Fibroblast of lung (primary cell): Measurements from ENCODE around the gene KLHL8. TPM values are rescaled to one million over a fixed set of nuclear protein-coding genes. Genes with fewer than 3 reads are reported as not detected.
A peak's percentile ranks its signal among the peaks of the same experiment; 100 is the strongest.

Experiments used
- DNase-seq, 2 donors: peaks; one replicate each; pipeline versions ENCODE4 v3.0.0 to v3.0.0-alpha.2; 2010; ENCODE audit warnings: low read depth in 2 of 2
- H2AFZ ChIP-seq: 2 replicates; pipeline ENCODE4 v1.5.1; 2012; ENCODE audit warnings: low read length, control low read depth, inconsistent platforms
- H3K27ac ChIP-seq: 2 replicates; pipeline ENCODE4 v1.5.1; 2011; ENCODE audit warnings: low read length, control low read depth; ENCODE audit not compliant: insufficient read depth
- H3K27me3 ChIP-seq: 2 replicates; pipeline ENCODE4 v1.5.1; 2011; ENCODE audit warnings: mild to moderate bottlenecking, low read length; ENCODE audit not compliant: control insufficient read depth, insufficient read depth
- H3K36me3 ChIP-seq: 2 replicates; pipeline ENCODE4 v1.5.1; 2011; ENCODE audit warnings: low read length; ENCODE audit not compliant: control insufficient read depth, insufficient read depth
- H3K4me1 ChIP-seq: 2 replicates; pipeline ENCODE4 v1.5.1; 2011; ENCODE audit warnings: low read length; ENCODE audit not compliant: control insufficient read depth, insufficient read depth; ENCODE audit errors: extremely low read depth
- H3K4me2 ChIP-seq: 2 replicates; pipeline ENCODE4 v1.5.1; 2011; ENCODE audit warnings: low read length, control low read depth; ENCODE audit not compliant: insufficient read depth; ENCODE audit errors: extremely low read depth
- H3K4me3 ChIP-seq, 4 experiments: fragments of 200-600 bp in 1 of 4; sonication (generic) in 1 of 4; replicated peaks in 1 of 4; 2 replicates each; pipeline ENCODE4 v1.5.1; 2011 to 2016; ENCODE audit warnings: low read length in 4 of 4, low read depth in 3 of 4, mild to moderate bottlenecking in 3 of 4, control low read depth in 2 of 4, inconsistent platforms in 1 of 4, mixed read lengths in 1 of 4; ENCODE audit not compliant: insufficient read depth in 1 of 4; ENCODE audit errors: control extremely low read depth in 1 of 4
- H3K79me2 ChIP-seq: 2 replicates; pipeline ENCODE4 v1.5.1; 2012; ENCODE audit warnings: mild to moderate bottlenecking, low read length, inconsistent platforms; ENCODE audit not compliant: control insufficient read depth, insufficient read depth
- H3K9ac ChIP-seq: 2 replicates; pipeline ENCODE4 v1.5.1; 2011; ENCODE audit warnings: mild to moderate bottlenecking, low read length, control low read depth; ENCODE audit not compliant: insufficient read depth
- H3K9me3 ChIP-seq: 2 replicates; pipeline ENCODE4 v1.5.1; 2012; ENCODE audit warnings: low read depth, low read length; ENCODE audit not compliant: control insufficient read depth, insufficient read depth
- H4K20me1 ChIP-seq: 2 replicates; pipeline ENCODE4 v1.5.1; 2011; ENCODE audit warnings: low read length; ENCODE audit not compliant: control insufficient read depth, insufficient read depth; ENCODE audit errors: extremely low read depth
- CTCF ChIP-seq, 2 donors: IDR thresholded peaks in 1 of 2; conservative IDR thresholded peaks in 1 of 2; 1 replicate in 1 of 2; 2 replicates in 1 of 2; pipeline ENCODE4 v1.5.1; 2011 to 2012; ENCODE audit warnings: low read length in 2 of 2, control low read depth in 1 of 2, inconsistent platforms in 1 of 2, low read depth in 1 of 2, mild to moderate bottlenecking in 1 of 2
- EZH2 ChIP-seq: IDR thresholded peaks from 2 replicates; pipeline ENCODE4 v1.5.1; 2012; ENCODE audit warnings: low read length, control low read depth, mild to moderate bottlenecking; ENCODE audit errors: missing control alignments
- polyA plus RNA-seq, 2 donors: library from polyadenylated mRNA; depleted of rRNA in 1 of 2; stranded (reverse) in 1 of 2; unstranded in 1 of 2; fragments of >200 nt; gene quantifications; 2 replicates each; pipeline ENCODE4 v1.2.1, GENCODE V29; 2011 to 2012; ENCODE audit warnings: missing spikeins in 1 of 2
- total RNA-seq: library from RNA; depleted of rRNA; stranded (reverse); fragments of >200 nt; gene quantifications from 2 replicates; pipeline ENCODE4 v1.2.1, GENCODE V29; 2014

The KLHL8 gene
- total and polyA plus RNA-seq, 2 donors (not counting 1 experiment from before 2014, with no cell fraction given): 8.8 to 15.7 TPM

GRCh38 chr4:87216469-87216868, 3.9 kb downstream of the KLHL8 start:
- no peak overlapping the region for H2AFZ ChIP-seq
- no peak overlapping the region for H3K9ac ChIP-seq
- H3K36me3 ChIP-seq: no peaks in the 10 kb centered on the region
- H3K4me1 ChIP-seq: no peaks in the 10 kb centered on the region
- no peaks in the 10 kb centered on the region for H3K9me3 ChIP-seq
- H3K79me2 ChIP-seq: peaks cover 14% of the 10 kb centered on the region
- no peak for TF ChIP-seq CTCF (conservative IDR thresholded peaks at IDR 0.05 in 1 of 2, IDR thresholded peaks at IDR 0.05 in 1 of 2; ENCODE audit: low read depth in 1 of 2, low read length in 2 of 2)
- TF ChIP-seq EZH2: no peak
- DNase-seq: no peak
- no peaks in the 10 kb centered on the region for H4K20me1 ChIP-seq
- no peak overlapping the region for H3K4me3 ChIP-seq
- H3K27ac ChIP-seq: no peak overlapping the region
- H3K27me3 ChIP-seq: no peaks in the 10 kb centered on the region
- H3K4me2 ChIP-seq: no peak overlapping the region

GRCh38 chr4:87213421-87214075, 6.9 kb downstream of the KLHL8 start:
- TF ChIP-seq EZH2 (no peak), CTCF (conservative IDR thresholded peaks at IDR 0.05 in 1 of 2, IDR thresholded peaks at IDR 0.05 in 1 of 2; ENCODE audit: low read depth in 1 of 2, low read length in 2 of 2) (no peak)
- H3K9ac ChIP-seq: no peak overlapping the region
- no peak overlapping the region for H3K4me3 ChIP-seq
- H3K36me3 ChIP-seq: no peaks in the 10 kb centered on the region
- no peak overlapping the region for H3K4me2 ChIP-seq
- no peak overlapping the region for H2AFZ ChIP-seq
- H3K9me3 ChIP-seq: no peaks in the 10 kb centered on the region
- no peaks in the 10 kb centered on the region for H4K20me1 ChIP-seq
- peaks cover 4% of the 10 kb centered on the region for H3K79me2 ChIP-seq
- H3K4me1 ChIP-seq: no peaks in the 10 kb centered on the region
- no peak overlapping the region for H3K27ac ChIP-seq
- peak in 1 of 2 donors; percentile 71 for DNase-seq
- H3K27me3 ChIP-seq: no peaks in the 10 kb centered on the region

DNA sequence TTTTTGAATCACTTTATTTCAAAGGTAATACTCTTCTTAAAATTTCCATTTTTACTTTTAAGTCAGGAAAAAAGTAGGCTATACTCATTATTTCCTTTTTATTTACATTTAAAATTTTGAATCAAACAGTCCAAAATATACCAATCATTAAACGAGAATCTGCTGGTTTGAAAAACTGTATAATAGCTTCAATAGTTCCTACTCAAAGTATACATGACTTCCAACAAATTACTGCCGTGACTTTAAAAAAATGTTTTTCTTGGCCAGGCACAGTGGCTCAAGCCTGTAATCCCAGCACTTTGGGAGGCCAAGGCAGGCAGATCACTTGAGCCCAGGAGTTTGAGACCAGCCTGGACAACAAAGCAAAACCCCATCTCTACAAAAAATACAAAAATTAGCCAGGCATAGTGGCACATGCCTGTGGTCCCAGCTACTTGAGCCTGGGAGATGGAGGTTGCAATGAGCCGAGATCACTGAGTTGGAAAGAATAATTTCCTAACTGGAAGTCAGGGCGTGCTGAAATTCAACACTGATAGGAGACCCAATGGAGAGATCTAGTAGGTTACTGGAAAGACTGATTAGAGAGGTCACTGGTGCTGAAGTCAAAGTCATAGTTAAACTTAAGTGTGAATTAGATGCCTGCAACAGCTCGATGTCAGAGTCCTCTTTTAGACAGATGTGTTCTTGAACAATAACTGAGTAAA, 9.0 kb downstream of the KLHL8 start:
- Histone ChIP-seq H3K27ac (no peak overlapping the region), H3K79me2 (peaks cover 2% of the 10 kb centered on the region), H3K4me3 (no peak overlapping the region), H2AFZ (no peak overlapping the region), H3K4me2 (no peak overlapping the region), H3K4me1 (no peaks in the 10 kb centered on the region), H3K36me3 (no peaks in the 10 kb centered on the region), H3K27me3 (no peaks in the 10 kb centered on the region), H4K20me1 (no peaks in the 10 kb centered on the region), H3K9me3 (no peaks in the 10 kb centered on the region), H3K9ac (no peak overlapping the region)
- no peak for TF ChIP-seq CTCF (conservative IDR thresholded peaks at IDR 0.05 in 1 of 2, IDR thresholded peaks at IDR 0.05 in 1 of 2; ENCODE audit: low read depth in 1 of 2, low read length in 2 of 2)
- no peak for TF ChIP-seq EZH2
- DNase-seq: peak in 1 of 2 donors; percentile 25
